ENCODE results near the gene THYN1. TPM values are rescaled to one million over a fixed set of nuclear protein-coding genes. Genes with fewer than 3 reads are reported as not detected.

THYN1 gene
- total RNA-seq (2022; extraction: Qiagen RNA extraction; ENCODE audit: low read depth) = 16.5 to 20.9 TPM (median 19.0 TPM) in 5 replicates

GRCh38 chr11:134253188-134253993 lies at the start of gene THYN1, which contains the start of gene ACAD8:
TSS of gene THYN1 (minus strand) at chr11:134253352. CDS start at chr11:134252882, 470 bp downstream.
TSS of gene ACAD8 (plus strand) at chr11:134253568. CDS start at chr11:134253601, 33 bp downstream.

DNA sequence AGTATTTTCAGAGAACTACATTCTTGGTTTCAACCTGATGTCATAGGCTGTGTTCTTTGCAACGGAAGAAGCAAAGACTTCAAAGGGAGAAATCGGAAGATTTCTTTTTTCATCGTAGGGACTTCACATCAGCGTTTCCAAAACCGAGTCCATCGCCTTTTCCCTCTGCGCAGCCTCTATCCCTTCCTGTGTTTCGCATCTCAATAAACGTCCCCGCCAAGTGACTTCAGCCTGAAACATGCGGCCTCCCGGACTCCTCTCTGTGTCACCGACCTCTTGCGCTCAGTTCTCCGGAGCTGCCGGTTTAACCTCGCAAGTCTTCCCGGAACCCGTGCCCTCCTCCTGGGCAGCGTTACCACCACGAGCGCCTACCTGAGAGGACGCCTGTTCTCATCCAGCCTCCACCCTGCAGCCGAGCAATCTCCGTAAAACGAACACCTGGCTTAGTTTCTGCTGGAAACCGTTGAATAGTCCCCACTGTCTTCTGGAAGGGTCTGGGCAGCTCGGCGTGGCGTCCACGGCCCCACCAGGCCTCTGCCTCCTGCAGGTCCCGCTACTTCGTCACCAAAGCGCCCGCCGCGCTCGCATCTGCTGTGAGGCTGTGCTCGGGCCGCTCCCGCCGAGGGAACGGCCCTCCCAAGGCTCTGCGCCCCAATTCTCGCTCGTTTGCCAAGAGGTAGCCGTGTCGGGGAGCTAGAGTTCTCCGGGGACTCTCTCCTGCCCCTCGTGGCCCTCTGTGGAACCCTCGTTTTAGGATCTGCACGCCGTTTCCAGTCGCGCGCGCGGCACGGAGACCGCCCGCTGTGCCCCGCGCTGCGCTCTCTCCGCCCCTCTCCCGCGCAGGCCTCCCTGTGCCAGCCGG lies 22.6 kb upstream of the THYN1 start, which contains the start of gene GLB1L3:
TSS of gene GLB1L3 (plus strand) at position 846 of the 862 bp plus-strand sequence. CDS start 362 bp downstream, outside the sequence.

DNA sequence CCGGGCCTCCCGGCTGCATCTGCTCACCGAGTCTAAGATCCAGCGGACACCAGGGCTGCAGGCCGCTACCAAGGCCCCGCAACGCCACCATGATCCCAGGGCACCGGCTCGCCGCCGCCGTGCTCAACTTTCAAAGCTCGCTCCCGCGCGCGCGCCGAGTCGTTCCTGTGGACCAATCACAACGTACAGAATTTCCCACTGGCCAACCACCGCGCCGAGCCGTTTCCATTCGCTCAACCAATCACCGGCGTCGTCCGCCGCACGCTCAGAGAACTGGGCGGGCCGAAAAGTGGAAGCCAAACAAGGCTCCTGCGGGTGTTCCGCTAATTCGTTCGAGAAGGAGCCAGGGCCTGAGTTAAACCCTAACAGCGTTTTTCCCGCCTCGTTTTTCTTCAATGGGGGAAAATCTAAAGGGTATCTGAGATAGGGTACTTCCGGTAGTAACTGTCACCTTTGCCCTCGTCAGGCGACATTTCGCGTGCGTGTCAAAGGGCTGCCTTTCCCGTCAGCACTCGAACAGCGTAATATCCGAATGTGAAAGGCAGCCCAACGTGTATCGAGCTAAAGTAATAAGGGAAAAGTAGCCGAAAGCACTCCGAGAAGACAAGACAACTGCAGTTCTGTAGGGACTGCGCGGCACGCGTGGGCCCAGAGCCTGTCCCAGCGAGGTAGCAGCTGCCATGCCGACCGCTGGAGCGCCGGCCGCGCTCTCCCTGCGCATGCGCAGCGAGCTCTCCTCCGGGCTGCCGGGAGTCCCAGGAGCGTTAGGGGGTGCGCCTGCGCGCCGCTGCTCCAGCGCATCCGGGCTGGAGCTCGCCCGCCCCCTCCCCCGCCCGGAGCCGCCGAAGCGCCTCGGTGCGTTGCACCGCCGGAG lies 29.1 kb downstream of the THYN1 start, which contains the start of the genes NCAPD3 and VPS26B:
TSS of gene NCAPD3 (minus strand) at position 132 of the 874 bp plus-strand sequence. CDS start at position 91, 41 bp downstream.
TSS of gene VPS26B (plus strand) at position 836 of the 874 bp plus-strand sequence. CDS start 452 bp downstream, outside the sequence.

Other genes starting within 250 kb of the THYN1 start
- gene JAM3, start 184.3 kb downstream of the THYN1 start, total RNA-seq (2022; extraction: Qiagen RNA extraction; ENCODE audit: low read depth) = 3.9 to 4.4 TPM (median 4.4 TPM) in 5 replicates
- 20.2 to 27.5 TPM (median 25.1 TPM) in 5 replicates for gene NCAPD3, start 29.4 kb downstream of the THYN1 start, total RNA-seq (2022; extraction: Qiagen RNA extraction; ENCODE audit: low read depth)
- gene VPS26B, start 28.7 kb downstream of the THYN1 start, total RNA-seq (2022; extraction: Qiagen RNA extraction; ENCODE audit: low read depth) = 18.0 to 23.8 TPM (median 23.0 TPM) in 5 replicates
- 7.6 to 11.3 TPM (median 10.4 TPM) in 5 replicates for gene ACAD8, start 216 bp upstream of the THYN1 start, total RNA-seq (2022; extraction: Qiagen RNA extraction; ENCODE audit: low read depth)
- not detected in 5 replicates for gene GLB1L3, start 23.0 kb upstream of the THYN1 start, total RNA-seq (2022; extraction: Qiagen RNA extraction; ENCODE audit: low read depth)
- 1.6 to 2.3 TPM (median 2.0 TPM) in 5 replicates for gene GLB1L2, start 78.6 kb upstream of the THYN1 start, total RNA-seq (2022; extraction: Qiagen RNA extraction; ENCODE audit: low read depth)
- not detected in 5 replicates for gene B3GAT1, start 158.9 kb upstream of the THYN1 start, total RNA-seq (2022; extraction: Qiagen RNA extraction; ENCODE audit: low read depth)